Measurements from ENCODE around the gene LIN52.

LIN52 gene

GRCh38 chr14:74245292-74245691 lies 160.5 kb downstream of the LIN52 start:
- TF ChIP-seq CTCF (IDR thresholded peaks at IDR 0.05) = no peak

GRCh38 chr14:74246542-74246941 lies 161.8 kb downstream of the LIN52 start:
- no peak for TF ChIP-seq CTCF (IDR thresholded peaks at IDR 0.05)

- no peak for TF ChIP-seq CTCF (IDR thresholded peaks at IDR 0.05)
These were observed 163.3 kb downstream of the LIN52 start for GRCh38 chr14:74248017-74248416.

- TF ChIP-seq CTCF (IDR thresholded peaks at IDR 0.05) = no peak
These were observed 164.9 kb downstream of the LIN52 start for GRCh38 chr14:74249433-74250375.

Measured in LNCAP (cell line).